ENCODE measurements around the gene TMEM63B.
A peak's percentile ranks its signal among the peaks of the same experiment; 100 is the strongest.
"Not testable (repeated sequence)": the region's sequence is repeated elsewhere in the genome, so short reads cannot be mapped to it uniquely, and the experiment has no call there.

TMEM63B gene

DNA sequence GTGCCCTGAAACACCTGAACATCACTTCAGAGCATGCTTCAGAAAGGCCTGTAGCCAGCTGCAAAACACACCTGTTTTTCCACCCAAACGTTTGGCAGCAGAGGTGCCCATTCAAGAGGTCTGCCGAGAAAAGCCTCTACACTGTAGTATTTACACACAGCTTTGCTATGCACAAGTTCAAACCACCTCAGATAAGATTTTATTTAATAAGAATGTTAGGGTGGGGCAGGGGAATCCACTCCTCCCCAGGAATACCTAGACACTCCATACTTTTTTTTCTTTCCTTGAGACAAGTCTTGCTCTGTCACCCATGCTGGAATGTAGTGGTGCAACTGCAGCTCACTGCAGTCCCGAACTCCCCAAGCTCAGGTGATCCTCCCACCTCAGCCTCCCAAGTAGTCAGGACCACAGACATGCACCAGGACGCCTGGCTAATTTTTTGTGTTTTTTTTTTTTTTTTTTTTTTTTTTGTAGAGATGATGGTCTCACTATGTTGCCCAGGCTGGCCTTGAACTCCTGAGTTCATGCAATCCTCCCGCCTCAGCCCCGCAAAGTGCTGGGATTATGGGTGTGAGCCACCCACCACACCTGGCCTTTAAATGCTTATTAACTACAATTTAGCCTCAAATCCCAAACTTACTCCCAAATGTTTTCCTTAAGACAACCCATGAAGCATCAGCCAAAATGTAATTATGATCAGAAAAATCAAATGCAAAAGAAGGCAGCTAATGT is 9.8 kb upstream of the TMEM63B start:
- no peak for DNase-seq (ENCODE audit: low spot score)

DNA sequence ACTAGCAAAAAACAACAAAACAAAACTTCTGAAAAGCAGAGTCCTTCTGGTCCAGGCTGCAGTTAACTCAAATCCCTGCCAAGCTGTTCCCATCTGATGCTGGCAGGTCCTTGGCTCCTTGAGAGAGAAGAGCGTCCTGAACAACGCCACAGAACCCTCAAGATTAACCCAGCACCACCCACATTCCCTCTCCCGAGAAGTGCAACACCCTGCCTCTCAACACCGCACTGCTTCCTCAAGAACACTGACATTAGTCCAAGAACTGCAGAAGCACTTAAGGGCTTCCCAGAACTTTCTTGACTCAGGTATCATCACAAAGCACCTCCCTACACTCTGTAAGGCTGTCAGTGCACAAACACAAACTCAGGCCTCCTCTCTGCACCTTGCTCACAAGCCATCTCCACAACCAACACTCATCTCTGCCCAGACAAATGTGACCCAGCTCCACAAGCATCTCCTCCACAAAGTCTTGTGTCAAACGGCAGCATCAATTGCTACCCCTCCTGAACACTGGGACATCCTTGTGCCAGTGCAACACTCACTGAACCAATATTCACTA is 7.6 kb upstream of the TMEM63B start:
- no peak for DNase-seq (ENCODE audit: low spot score)

DNA sequence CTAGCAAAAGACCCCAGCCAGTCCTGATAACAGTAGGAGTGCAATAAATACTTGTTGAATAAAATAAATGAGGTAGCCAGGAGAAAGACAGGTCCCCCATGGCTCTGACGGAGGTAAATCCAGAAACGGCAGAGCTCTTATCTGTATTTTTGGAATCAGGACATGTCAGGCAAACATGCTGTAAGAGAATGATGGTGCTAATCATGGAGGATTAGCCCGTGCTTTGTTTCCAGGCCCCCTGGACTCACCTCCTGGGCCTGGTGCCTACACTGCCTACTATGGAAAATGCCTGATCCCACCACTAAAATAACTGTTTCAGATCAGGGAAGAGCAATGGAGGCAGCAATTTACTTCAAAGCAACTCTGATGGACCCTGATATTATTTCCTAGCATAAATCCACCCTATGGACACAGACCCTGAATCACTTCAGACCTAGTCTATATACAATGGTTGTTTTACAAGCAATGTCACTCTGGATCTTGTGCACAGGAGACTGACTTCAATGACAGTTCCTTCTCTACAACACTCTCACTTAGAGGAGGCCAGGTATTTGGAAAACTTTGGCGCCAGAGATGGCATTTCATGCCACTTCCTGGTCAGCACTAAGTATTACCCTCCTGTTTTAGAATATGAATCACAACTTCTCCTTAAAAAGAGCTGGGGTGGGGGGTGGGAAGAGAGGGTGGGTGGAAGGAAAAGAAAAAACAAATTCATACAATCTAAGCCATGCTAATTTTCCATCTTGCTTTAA is 6.5 kb upstream of the TMEM63B start:
- no peak for DNase-seq (ENCODE audit: low spot score)

- peak; percentile 27 for DNase-seq (ENCODE audit: low spot score)
These were observed 4.6 kb upstream of the TMEM63B start for GRCh38 chr6:44122801-44123200.

GRCh38 chr6:44123544-44123943 is 3.8 kb upstream of the TMEM63B start:
- no peak for DNase-seq (ENCODE audit: low spot score)

- DNase-seq (ENCODE audit: low spot score) = peak; percentile 66
These were observed 819 bp upstream of the TMEM63B start for GRCh38 chr6:44126320-44127149.

GRCh38 chr6:44128020-44128917 is 915 bp downstream of the TMEM63B start:
- DNase-seq (ENCODE audit: low spot score) = no peak

DNA sequence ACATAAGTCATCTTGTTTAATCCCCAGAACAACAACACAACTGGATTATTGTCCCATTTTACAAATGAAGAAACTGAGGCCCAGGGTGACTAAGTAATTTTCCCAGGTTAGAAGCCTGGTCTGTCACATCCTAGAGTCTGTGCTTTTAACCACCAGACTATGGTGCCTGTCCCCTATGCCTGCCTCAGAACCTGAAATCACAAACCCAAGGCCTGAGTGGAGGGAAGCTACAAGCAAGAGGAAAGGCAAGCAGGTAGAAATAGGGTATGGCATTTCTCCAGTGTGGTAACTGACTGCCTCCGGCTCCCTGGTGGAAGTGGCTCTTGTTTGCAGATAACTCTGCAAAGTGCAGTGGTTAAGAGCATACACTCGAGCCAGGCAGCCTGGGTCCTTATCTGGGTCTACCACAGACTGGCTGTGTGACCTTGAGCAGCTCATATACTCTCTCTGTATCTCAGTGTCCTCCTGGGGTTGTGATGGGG is 2.5 kb downstream of the TMEM63B start:
- no peak for DNase-seq (ENCODE audit: low spot score)

- DNase-seq (ENCODE audit: low spot score) = no peak
These were observed 4.5 kb downstream of the TMEM63B start for GRCh38 chr6:44131892-44132291.

DNA sequence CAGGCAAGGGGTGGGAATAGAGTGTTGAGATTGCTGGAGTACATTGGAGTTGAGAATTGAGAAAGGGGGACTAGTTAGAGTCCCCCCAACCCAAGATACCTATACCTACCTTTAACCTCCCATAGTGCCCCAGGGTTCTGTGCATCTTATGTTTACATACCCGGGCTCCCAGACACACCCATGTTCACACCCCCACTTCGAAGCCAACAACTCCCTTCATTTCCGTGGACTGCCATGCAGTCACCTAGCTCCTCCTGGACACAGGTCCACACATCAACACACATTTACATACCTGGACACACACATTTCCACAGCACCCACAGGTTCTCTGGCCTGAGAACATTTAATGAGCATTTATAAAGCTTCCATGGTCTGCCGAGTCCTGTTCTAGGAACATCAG is 5.1 kb downstream of the TMEM63B start:
- no peak for DNase-seq (ENCODE audit: low spot score)

GRCh38 chr6:44133003-44133931 is 5.9 kb downstream of the TMEM63B start:
- DNase-seq (ENCODE audit: low spot score) = no peak

GRCh38 chr6:44133981-44134711 is 6.8 kb downstream of the TMEM63B start:
- DNase-seq (ENCODE audit: low spot score) = no peak

GRCh38 chr6:44135173-44135758 is 7.9 kb downstream of the TMEM63B start:
- DNase-seq (ENCODE audit: low spot score) = no peak

- no peak for DNase-seq (ENCODE audit: low spot score)
These were observed 8.5 kb downstream of the TMEM63B start for GRCh38 chr6:44135875-44136274.

GRCh38 chr6:44138717-44139350 is 11.5 kb downstream of the TMEM63B start:
- no peak for DNase-seq (ENCODE audit: low spot score)

DNA sequence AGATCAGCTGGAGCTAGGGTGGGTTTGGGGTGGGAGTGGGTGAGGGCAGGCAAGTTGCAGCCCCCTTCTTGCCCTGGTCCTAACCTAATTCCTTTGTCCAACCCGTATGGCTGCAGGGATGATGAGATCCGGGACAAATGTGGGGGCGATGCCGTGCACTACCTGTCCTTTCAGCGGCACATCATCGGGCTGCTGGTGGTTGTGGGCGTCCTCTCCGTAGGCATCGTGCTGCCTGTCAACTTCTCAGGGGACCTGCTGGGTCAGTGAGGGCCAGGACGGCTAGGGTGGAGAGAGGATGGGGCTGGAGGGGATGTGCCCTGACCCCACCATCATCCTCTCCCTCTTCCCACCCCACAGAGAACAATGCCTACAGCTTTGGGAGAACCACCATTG is 12.0 kb downstream of the TMEM63B start:
- DNase-seq (ENCODE audit: low spot score) = no peak

DNA sequence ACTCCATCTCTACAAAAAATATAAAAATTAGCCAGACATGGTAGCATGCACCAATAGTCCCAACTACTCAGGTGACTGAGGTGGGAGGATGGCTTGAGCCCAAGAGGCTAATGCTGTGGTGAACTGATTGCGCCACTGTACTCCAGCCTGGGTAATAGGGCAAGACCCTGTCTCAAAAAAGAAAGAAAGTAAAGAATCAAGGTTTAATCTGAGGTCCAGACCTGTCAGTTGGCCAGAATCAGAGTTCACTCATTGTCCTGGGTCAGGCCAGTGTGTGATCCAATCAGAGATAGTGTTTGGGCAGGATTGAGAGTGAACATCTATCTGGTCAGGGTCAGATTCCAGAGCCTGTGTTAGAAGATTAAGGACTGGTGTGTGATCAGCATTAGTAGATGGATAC is 15.5 kb downstream of the TMEM63B start:
- no peak for DNase-seq (ENCODE audit: low spot score)

DNA sequence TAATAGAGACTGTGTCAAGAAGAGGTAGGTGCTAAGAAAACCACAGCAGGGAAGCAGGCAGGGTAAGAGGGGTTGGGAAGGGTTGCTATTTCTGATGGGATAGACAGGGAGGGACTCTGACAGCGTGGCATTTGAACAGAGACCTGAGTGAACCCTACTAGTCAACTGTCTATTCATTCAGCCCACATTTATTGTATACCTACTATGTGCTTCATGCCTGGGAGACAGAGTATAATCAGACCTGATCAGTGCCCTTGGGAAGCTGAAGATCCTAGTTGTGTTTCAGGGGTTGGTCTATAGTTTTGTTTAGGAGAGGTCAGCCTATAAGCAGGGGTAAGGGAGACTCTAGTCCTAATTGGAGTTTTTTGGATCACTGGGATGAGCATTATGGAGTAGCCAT is 16.4 kb downstream of the TMEM63B start:
- no peak for DNase-seq (ENCODE audit: low spot score)

DNA sequence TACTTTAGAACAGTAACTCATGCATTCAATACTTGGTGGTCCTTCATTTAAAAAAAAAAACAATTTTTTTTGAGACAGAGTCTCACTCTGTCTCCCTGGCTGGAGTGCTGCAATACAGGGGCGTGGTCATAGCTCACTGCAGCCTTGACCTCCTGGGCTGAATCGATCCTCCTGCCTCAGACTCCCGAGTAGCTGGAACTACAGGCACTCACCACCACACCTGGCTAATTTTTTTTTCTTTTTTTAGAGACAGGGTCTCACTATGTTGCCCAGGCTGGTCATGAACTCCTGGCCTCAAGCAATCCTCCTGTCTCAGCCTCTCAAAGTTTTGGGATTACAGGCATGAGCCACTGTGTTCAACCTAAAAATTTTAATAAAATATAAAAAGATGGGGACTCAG is 17.2 kb downstream of the TMEM63B start:
- DNase-seq (ENCODE audit: low spot score) = not testable (repeated sequence)

Data from CD4-positive, alpha-beta T cell treated with Interleukin-2 at 100 ng/mL for 4 hours (primary cell).